Panc1 (cell line): ENCODE measurements around the gene PCDHGA1. TPM values are rescaled to one million over a fixed set of nuclear protein-coding genes. Genes with fewer than 3 reads are reported as not detected.

Experiments
- ATAC-seq: fragments of 200-7000 bp; cut with Tn5 transposase; 2 replicates; pipeline ENCODE4 v1.9.1; 2020; ENCODE audit warnings: mild to moderate bottlenecking, moderate library complexity
- BruUV-seq: library from RNA; stranded (reverse); fragments of 400-500 nt; replicated peaks from 2 replicates; lab custom pipeline; 2021; lab: Mats Ljungman, UMichigan
- CTCF ChIA-PET: fragments of 300-600 bp; sonication (Branson Sonifier 250); formaldehyde crosslinking; loops from one replicate; lab custom pipeline; 2022; ENCODE audit warnings: antibody characterized with exemption; lab: Charles Lee
- POLR2A ChIA-PET: fragments of 300-600 bp; sonication (Branson Sonifier 250); formaldehyde crosslinking; loops from one replicate; lab custom pipeline; 2022; ENCODE audit warnings: antibody characterized with exemption; lab: Charles Lee
- DNase-seq: peaks from one replicate; pipeline ENCODE4 v3.0.0-alpha.2; 2010; ENCODE audit warnings: low read depth, low spot score
- H3K27ac ChIP-seq: 2 replicates; pipeline ENCODE4 v1.5.1; 2011; ENCODE audit warnings: mild to moderate bottlenecking, low read length, inconsistent platforms
- H3K27me3 ChIP-seq: fragments of 200-500 bp; sonication (Bioruptor generic); 2 replicates; pipeline ENCODE4 v1.6.0; 2014; ENCODE audit warnings: low read length, inconsistent platforms; ENCODE audit not compliant: control insufficient read depth, insufficient read depth
- H3K36me3 ChIP-seq: fragments of 200-500 bp; sonication (Bioruptor generic); 2 replicates; pipeline ENCODE4 v1.5.1; 2014; ENCODE audit warnings: inconsistent platforms, mild to moderate bottlenecking, low read length, moderate library complexity; ENCODE audit not compliant: control insufficient read depth, insufficient read depth
- H3K4me1 ChIP-seq: 2 replicates; pipeline ENCODE4 v1.5.1; 2011; ENCODE audit warnings: inconsistent platforms, mild to moderate bottlenecking, low read length, moderate library complexity; ENCODE audit not compliant: control insufficient read depth, insufficient read depth
- H3K4me3 ChIP-seq, 2 experiments: 2 replicates each; pipeline ENCODE4 v1.5.1; 2011 to 2012; ENCODE audit warnings: low read depth in 2 of 2, low read length in 2 of 2, mild to moderate bottlenecking in 2 of 2, inconsistent platforms in 1 of 2, moderate library complexity in 1 of 2
- H3K9me3 ChIP-seq: fragments of 200-500 bp; sonication (Bioruptor generic); 2 replicates; pipeline ENCODE4 v1.5.1; 2014; ENCODE audit warnings: low read depth, mild to moderate bottlenecking, inconsistent platforms, low read length, moderate library complexity; ENCODE audit not compliant: control insufficient read depth, insufficient read depth
- POLR2AphosphoS5 ChIP-seq: IDR thresholded peaks from 2 replicates; pipeline ENCODE4 v1.6.1; 2012; ENCODE audit warnings: mild to moderate bottlenecking, low read depth, low read length, moderate library complexity
- SIN3A ChIP-seq: IDR thresholded peaks from 2 replicates; pipeline ENCODE4 v1.6.1; 2012; ENCODE audit warnings: low read depth, mild to moderate bottlenecking, low read length, moderate library complexity, borderline replicate concordance; ENCODE audit not compliant: insufficient read depth
- TCF7L2 ChIP-seq: IDR thresholded peaks from 2 replicates; pipeline ENCODE4 v1.6.1; 2011; ENCODE audit warnings: mild to moderate bottlenecking, low read depth, low read length, inconsistent platforms
- in situ Hi-C: cut with HindIII; loops from 2 replicates; pipeline ENCODE4 v1.10.0; 2016; ENCODE audit warnings: low sequenced_read_pairs, low pct_unique_long_range_greater_than_20kb
- intact Hi-C: fragments of 100-400 bp; cut with micrococcal nuclease; formaldehyde crosslinking; loops from one replicate; pipeline ENCODE4 v1.10.0; 2022; ENCODE audit not compliant: unreplicated experiment
- total RNA-seq: library from RNA; stranded (reverse); gene quantifications from one replicate; pipeline ENCODE4 v1.2.1, GENCODE V29; 2021; ENCODE audit not compliant: unreplicated experiment
- TF ChIP-seq, protein P1 (sequence below), 2 experiments: IDR thresholded peaks; 2 replicates each; pipeline ENCODE4 v1.6.1; 2011 to 2012; ENCODE audit warnings: low read depth in 2 of 2, control low read depth in 1 of 2, low read length in 1 of 2, mild to moderate bottlenecking in 1 of 2, moderate library complexity in 1 of 2; ENCODE audit not compliant: insufficient read depth in 1 of 2
- TF ChIP-seq, protein P2 (sequence below): fragments of 450-650 bp; IDR thresholded peaks from 2 replicates; pipeline ENCODE4 v1.5.1; 2017; ENCODE audit warnings: mild to moderate bottlenecking

PCDHGA1 gene
- total RNA-seq, 1 experiment from 2014 or later: 0.92 TPM

DNA sequence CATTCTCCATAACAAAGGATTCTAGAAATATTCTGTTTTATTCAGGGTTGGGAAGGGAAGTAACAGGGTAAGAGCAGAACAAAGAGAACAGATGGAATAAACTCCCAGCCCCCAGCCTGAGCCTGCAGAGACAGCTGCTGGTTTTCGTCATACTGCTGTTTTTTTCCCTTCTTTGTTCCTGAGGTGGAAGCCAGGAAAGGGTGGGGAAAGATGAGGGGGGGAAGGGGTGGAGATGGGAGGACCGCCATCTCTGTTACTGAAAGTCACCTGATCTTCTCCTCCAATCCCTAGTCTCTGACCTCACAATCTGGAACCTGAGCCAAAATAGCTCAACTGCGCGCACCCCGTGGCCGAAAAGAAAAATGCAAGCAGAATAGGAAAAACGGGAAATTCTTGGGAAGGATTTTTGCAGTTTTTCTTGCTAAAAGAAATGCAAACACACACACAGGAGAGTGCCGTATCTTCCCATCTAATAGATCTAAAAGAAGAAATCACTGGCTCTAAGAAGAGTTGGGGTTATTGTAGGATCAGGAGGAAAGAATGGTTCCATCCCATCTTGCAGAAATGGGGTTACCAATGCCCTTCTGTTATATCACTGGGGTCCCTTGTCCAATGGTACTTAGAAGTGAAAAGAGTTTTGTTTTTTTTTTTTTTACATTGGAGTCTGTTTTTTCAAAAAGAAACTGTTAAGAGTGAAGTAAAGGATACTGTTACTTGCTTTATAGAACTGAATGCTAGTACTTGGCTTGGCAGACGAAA lies 230.6 kb downstream of the PCDHGA1 start:
- no TSS peak for BruUV-seq
- H3K4me3 ChIP-seq: no peak overlapping the region
- in situ Hi-C loops: no loop called here
- no peaks in the 10 kb centered on the region for H3K9me3 ChIP-seq
- intact Hi-C loops: loop anchor here (5.0 kb wide), 1 partner anchor 339 kb away; the partner anchor contains the start of gene PCDHB14
- TF ChIP-seq, protein P1, sequence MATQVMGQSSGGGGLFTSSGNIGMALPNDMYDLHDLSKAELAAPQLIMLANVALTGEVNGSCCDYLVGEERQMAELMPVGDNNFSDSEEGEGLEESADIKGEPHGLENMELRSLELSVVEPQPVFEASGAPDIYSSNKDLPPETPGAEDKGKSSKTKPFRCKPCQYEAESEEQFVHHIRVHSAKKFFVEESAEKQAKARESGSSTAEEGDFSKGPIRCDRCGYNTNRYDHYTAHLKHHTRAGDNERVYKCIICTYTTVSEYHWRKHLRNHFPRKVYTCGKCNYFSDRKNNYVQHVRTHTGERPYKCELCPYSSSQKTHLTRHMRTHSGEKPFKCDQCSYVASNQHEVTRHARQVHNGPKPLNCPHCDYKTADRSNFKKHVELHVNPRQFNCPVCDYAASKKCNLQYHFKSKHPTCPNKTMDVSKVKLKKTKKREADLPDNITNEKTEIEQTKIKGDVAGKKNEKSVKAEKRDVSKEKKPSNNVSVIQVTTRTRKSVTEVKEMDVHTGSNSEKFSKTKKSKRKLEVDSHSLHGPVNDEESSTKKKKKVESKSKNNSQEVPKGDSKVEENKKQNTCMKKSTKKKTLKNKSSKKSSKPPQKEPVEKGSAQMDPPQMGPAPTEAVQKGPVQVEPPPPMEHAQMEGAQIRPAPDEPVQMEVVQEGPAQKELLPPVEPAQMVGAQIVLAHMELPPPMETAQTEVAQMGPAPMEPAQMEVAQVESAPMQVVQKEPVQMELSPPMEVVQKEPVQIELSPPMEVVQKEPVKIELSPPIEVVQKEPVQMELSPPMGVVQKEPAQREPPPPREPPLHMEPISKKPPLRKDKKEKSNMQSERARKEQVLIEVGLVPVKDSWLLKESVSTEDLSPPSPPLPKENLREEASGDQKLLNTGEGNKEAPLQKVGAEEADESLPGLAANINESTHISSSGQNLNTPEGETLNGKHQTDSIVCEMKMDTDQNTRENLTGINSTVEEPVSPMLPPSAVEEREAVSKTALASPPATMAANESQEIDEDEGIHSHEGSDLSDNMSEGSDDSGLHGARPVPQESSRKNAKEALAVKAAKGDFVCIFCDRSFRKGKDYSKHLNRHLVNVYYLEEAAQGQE (IDR thresholded peaks at IDR 0.05; ENCODE audit: insufficient read depth in 1 of 2, low read depth in 2 of 2, low read length in 1 of 2): no peak
- TF ChIP-seq, protein P2, sequence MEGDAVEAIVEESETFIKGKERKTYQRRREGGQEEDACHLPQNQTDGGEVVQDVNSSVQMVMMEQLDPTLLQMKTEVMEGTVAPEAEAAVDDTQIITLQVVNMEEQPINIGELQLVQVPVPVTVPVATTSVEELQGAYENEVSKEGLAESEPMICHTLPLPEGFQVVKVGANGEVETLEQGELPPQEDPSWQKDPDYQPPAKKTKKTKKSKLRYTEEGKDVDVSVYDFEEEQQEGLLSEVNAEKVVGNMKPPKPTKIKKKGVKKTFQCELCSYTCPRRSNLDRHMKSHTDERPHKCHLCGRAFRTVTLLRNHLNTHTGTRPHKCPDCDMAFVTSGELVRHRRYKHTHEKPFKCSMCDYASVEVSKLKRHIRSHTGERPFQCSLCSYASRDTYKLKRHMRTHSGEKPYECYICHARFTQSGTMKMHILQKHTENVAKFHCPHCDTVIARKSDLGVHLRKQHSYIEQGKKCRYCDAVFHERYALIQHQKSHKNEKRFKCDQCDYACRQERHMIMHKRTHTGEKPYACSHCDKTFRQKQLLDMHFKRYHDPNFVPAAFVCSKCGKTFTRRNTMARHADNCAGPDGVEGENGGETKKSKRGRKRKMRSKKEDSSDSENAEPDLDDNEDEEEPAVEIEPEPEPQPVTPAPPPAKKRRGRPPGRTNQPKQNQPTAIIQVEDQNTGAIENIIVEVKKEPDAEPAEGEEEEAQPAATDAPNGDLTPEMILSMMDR: peak; percentile 80
- no peak for TF ChIP-seq POLR2AphosphoS5
- no peak for TF ChIP-seq SIN3A
- TF ChIP-seq TCF7L2: no peak
- CTCF ChIA-PET: interaction anchor here (0.6 to 0.7 kb wide), 5 partner anchors 85 to 384 kb away, joined by 3 to 9 read pairs (median 3); partner anchors contain the start of genes PCDHB8 and PCDHGB7
- H3K27ac ChIP-seq: peak overlapping the region; percentile 74
- ATAC-seq (peak; percentile 51; the same call in 1 of the 2 replicates), DNase-seq (no peak)
- peaks cover 21% of the 10 kb centered on the region for H3K4me1 ChIP-seq
- POLR2A ChIA-PET: no interaction called here
- H3K36me3 ChIP-seq: peaks cover 14% of the 10 kb centered on the region
- H3K27me3 ChIP-seq: no peaks in the 10 kb centered on the region

Other genes starting within 250 kb of the PCDHGA1 start
- gene PCDHB2, start 235.9 kb upstream of the PCDHGA1 start, total RNA-seq: 12.8 TPM
- 0.92 TPM for gene PCDHB3, start 230.0 kb upstream of the PCDHGA1 start, total RNA-seq
- 0.26 TPM for gene PCDHB4, start 208.7 kb upstream of the PCDHGA1 start, total RNA-seq
- gene PCDHB5, start 195.3 kb upstream of the PCDHGA1 start, total RNA-seq: 0.08 TPM
- gene PCDHB6, start 180.5 kb upstream of the PCDHGA1 start, total RNA-seq: 1.9 TPM
- gene PCDHB7, start 157.9 kb upstream of the PCDHGA1 start, total RNA-seq: 1.3 TPM
- gene PCDHB8, start 152.7 kb upstream of the PCDHGA1 start, total RNA-seq: 7.6 TPM
- gene PCDHB16, start 148.1 kb upstream of the PCDHGA1 start, total RNA-seq: 1.8 TPM
- 1.8 TPM for gene PCDHB9, start 143.4 kb upstream of the PCDHGA1 start, total RNA-seq
- 0.72 TPM for gene PCDHB10, start 138.2 kb upstream of the PCDHGA1 start, total RNA-seq
- 1.6 TPM for gene PCDHB11, start 130.9 kb upstream of the PCDHGA1 start, total RNA-seq
- 0.44 TPM for gene PCDHB12, start 121.8 kb upstream of the PCDHGA1 start, total RNA-seq
- 1.0 TPM for gene PCDHB13, start 116.6 kb upstream of the PCDHGA1 start, total RNA-seq
- gene PCDHB14, start 107.2 kb upstream of the PCDHGA1 start, total RNA-seq: 0.80 TPM
- 0.15 TPM for gene PCDHB15, start 85.1 kb upstream of the PCDHGA1 start, total RNA-seq
- gene SLC25A2, start 26.5 kb upstream of the PCDHGA1 start, total RNA-seq: 0.28 TPM
- 71.0 TPM for gene TAF7, start 9.7 kb upstream of the PCDHGA1 start, total RNA-seq
- gene PCDHGA2, start 8.2 kb downstream of the PCDHGA1 start, total RNA-seq: 0.05 TPM
- gene PCDHGA3, start 13.3 kb downstream of the PCDHGA1 start, total RNA-seq: not detected
- gene PCDHGB1, start 19.6 kb downstream of the PCDHGA1 start, total RNA-seq: 2.0 TPM
- 0.69 TPM for gene PCDHGA4, start 24.5 kb downstream of the PCDHGA1 start, total RNA-seq
- 5.3 TPM for gene PCDHGB2, start 29.5 kb downstream of the PCDHGA1 start, total RNA-seq
- gene PCDHGA5, start 33.6 kb downstream of the PCDHGA1 start, total RNA-seq: 0.67 TPM
- gene PCDHGB3, start 39.7 kb downstream of the PCDHGA1 start, total RNA-seq: 0.49 TPM
- 0.59 TPM for gene PCDHGA6, start 43.4 kb downstream of the PCDHGA1 start, total RNA-seq
- gene PCDHGA7, start 52.2 kb downstream of the PCDHGA1 start, total RNA-seq: 0.18 TPM
- gene PCDHGB4, start 57.2 kb downstream of the PCDHGA1 start, total RNA-seq: 0.21 TPM
- gene PCDHGA8, start 62.1 kb downstream of the PCDHGA1 start, total RNA-seq: 0.18 TPM
- gene PCDHGB5, start 67.4 kb downstream of the PCDHGA1 start, total RNA-seq: 0.87 TPM
- 0.15 TPM for gene PCDHGA9, start 72.3 kb downstream of the PCDHGA1 start, total RNA-seq
- 0.23 TPM for gene PCDHGB6, start 77.5 kb downstream of the PCDHGA1 start, total RNA-seq
- gene PCDHGA10, start 82.5 kb downstream of the PCDHGA1 start, total RNA-seq: 0.69 TPM
- gene PCDHGB7, start 87.2 kb downstream of the PCDHGA1 start, total RNA-seq: 6.7 TPM
- 0.39 TPM for gene PCDHGA11, start 90.5 kb downstream of the PCDHGA1 start, total RNA-seq
- 0.21 TPM for gene PCDHGA12, start 100.0 kb downstream of the PCDHGA1 start, total RNA-seq
- 54.1 TPM for gene PCDHGC3, start 145.5 kb downstream of the PCDHGA1 start, total RNA-seq
- gene PCDHGC4, start 154.5 kb downstream of the PCDHGA1 start, total RNA-seq: 0.57 TPM
- 0.36 TPM for gene PCDHGC5, start 158.6 kb downstream of the PCDHGA1 start, total RNA-seq